Measurements from ENCODE around the gene SDC3.

GRCh38 chr1:30870035-30870434 is 38.5 kb downstream of the SDC3 start:
- TF ChIP-seq, protein P1, sequence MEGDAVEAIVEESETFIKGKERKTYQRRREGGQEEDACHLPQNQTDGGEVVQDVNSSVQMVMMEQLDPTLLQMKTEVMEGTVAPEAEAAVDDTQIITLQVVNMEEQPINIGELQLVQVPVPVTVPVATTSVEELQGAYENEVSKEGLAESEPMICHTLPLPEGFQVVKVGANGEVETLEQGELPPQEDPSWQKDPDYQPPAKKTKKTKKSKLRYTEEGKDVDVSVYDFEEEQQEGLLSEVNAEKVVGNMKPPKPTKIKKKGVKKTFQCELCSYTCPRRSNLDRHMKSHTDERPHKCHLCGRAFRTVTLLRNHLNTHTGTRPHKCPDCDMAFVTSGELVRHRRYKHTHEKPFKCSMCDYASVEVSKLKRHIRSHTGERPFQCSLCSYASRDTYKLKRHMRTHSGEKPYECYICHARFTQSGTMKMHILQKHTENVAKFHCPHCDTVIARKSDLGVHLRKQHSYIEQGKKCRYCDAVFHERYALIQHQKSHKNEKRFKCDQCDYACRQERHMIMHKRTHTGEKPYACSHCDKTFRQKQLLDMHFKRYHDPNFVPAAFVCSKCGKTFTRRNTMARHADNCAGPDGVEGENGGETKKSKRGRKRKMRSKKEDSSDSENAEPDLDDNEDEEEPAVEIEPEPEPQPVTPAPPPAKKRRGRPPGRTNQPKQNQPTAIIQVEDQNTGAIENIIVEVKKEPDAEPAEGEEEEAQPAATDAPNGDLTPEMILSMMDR (IDR thresholded peaks at IDR 0.05) = no peak
- no peak for TF ChIP-seq POLR2A (IDR thresholded peaks at IDR 0.05)
